Measurements from ENCODE around the gene SLC22A1.

The SLC22A1 gene

GRCh38 chr6:160121558-160121957 is at the start of gene SLC22A1:
Gene SLC22A1 (plus strand): TSS chr6:160121815. CDS start chr6:160121936, 121 bp downstream.
- H3K4me1 ChIP-seq: no peaks in the 10 kb centered on the region
- H3K9ac ChIP-seq: no peak within 1 kb of the TSS
- no peaks in the 10 kb centered on the region for H3K36me3 ChIP-seq (ENCODE audit: control insufficient read depth, insufficient read depth, low read length)
- no peaks in the 10 kb centered on the region for H3K9me3 ChIP-seq (ENCODE audit: control insufficient read depth, low read length)
- TF ChIP-seq CTCF (IDR thresholded peaks at IDR 0.05): no peak
- no peak within 1 kb of the TSS for H3K4me2 ChIP-seq (ENCODE audit: low read length)
- H3K79me2 ChIP-seq: no peaks in the 10 kb centered on the region
- no peak within 1 kb of the TSS for H3K27ac ChIP-seq
- no peak within 1 kb of the TSS for H3K4me3 ChIP-seq (ENCODE audit: low read depth, low read length)
- no peaks in the 10 kb centered on the region for H3K27me3 ChIP-seq (ENCODE audit: control insufficient read depth, insufficient read depth, low read length)
- H2AFZ ChIP-seq: no peak within 1 kb of the TSS

- Histone ChIP-seq H3K36me3 (ENCODE audit: control insufficient read depth, insufficient read depth, low read length) (no peaks in the 10 kb centered on the region), H3K27me3 (ENCODE audit: control insufficient read depth, insufficient read depth, low read length) (no peaks in the 10 kb centered on the region), H3K79me2 (no peaks in the 10 kb centered on the region), H3K4me1 (no peaks in the 10 kb centered on the region), H3K27ac (no peak overlapping the region), H3K4me2 (ENCODE audit: low read length) (no peak overlapping the region), H2AFZ (no peak overlapping the region), H3K4me3 (ENCODE audit: low read depth, low read length) (no peak overlapping the region), H3K9me3 (ENCODE audit: control insufficient read depth, low read length) (no peaks in the 10 kb centered on the region), H3K9ac (no peak overlapping the region)
- TF ChIP-seq CTCF (IDR thresholded peaks at IDR 0.05): no peak
Measured at GRCh38 chr6:160073272-160073671, 48.3 kb upstream of the SLC22A1 start.

- no peak overlapping the region for H3K9ac ChIP-seq
- no peaks in the 10 kb centered on the region for H3K4me1 ChIP-seq
- H3K4me3 ChIP-seq (ENCODE audit: low read depth, low read length): no peak overlapping the region
- H3K4me2 ChIP-seq (ENCODE audit: low read length): no peak overlapping the region
- no peak overlapping the region for H3K27ac ChIP-seq
- H3K27me3 ChIP-seq (ENCODE audit: control insufficient read depth, insufficient read depth, low read length): no peaks in the 10 kb centered on the region
- H3K79me2 ChIP-seq: no peaks in the 10 kb centered on the region
- H2AFZ ChIP-seq: no peak overlapping the region
- no peaks in the 10 kb centered on the region for H3K36me3 ChIP-seq (ENCODE audit: control insufficient read depth, insufficient read depth, low read length)
- no peak for TF ChIP-seq CTCF (IDR thresholded peaks at IDR 0.05)
- no peaks in the 10 kb centered on the region for H3K9me3 ChIP-seq (ENCODE audit: control insufficient read depth, low read length)
Measured at GRCh38 chr6:160076009-160076408, 45.6 kb upstream of the SLC22A1 start.

- no peak overlapping the region for H3K4me3 ChIP-seq (ENCODE audit: low read depth, low read length)
- H3K36me3 ChIP-seq (ENCODE audit: control insufficient read depth, insufficient read depth, low read length): no peaks in the 10 kb centered on the region
- H3K9me3 ChIP-seq (ENCODE audit: control insufficient read depth, low read length): no peaks in the 10 kb centered on the region
- H3K4me1 ChIP-seq: no peaks in the 10 kb centered on the region
- no peak overlapping the region for H3K9ac ChIP-seq
- no peaks in the 10 kb centered on the region for H3K79me2 ChIP-seq
- no peak overlapping the region for H3K4me2 ChIP-seq (ENCODE audit: low read length)
- H2AFZ ChIP-seq: no peak overlapping the region
- TF ChIP-seq CTCF (IDR thresholded peaks at IDR 0.05): no peak
- H3K27me3 ChIP-seq (ENCODE audit: control insufficient read depth, insufficient read depth, low read length): no peaks in the 10 kb centered on the region
- no peak overlapping the region for H3K27ac ChIP-seq
Measured at GRCh38 chr6:160077024-160077423, 44.6 kb upstream of the SLC22A1 start.

- Histone ChIP-seq H3K79me2 (no peaks in the 10 kb centered on the region), H3K4me2 (ENCODE audit: low read length) (no peak overlapping the region), H3K27me3 (ENCODE audit: control insufficient read depth, insufficient read depth, low read length) (no peaks in the 10 kb centered on the region), H3K4me1 (no peaks in the 10 kb centered on the region), H2AFZ (no peak overlapping the region), H3K9me3 (ENCODE audit: control insufficient read depth, low read length) (no peaks in the 10 kb centered on the region), H3K4me3 (ENCODE audit: low read depth, low read length) (no peak overlapping the region), H3K27ac (no peak overlapping the region), H3K9ac (no peak overlapping the region), H3K36me3 (ENCODE audit: control insufficient read depth, insufficient read depth, low read length) (no peaks in the 10 kb centered on the region)
- no peak for TF ChIP-seq CTCF (IDR thresholded peaks at IDR 0.05)
Measured at GRCh38 chr6:160077526-160077925, 44.1 kb upstream of the SLC22A1 start.
